ENCODE results near the gene PARP16. TPM values are rescaled to one million over a fixed set of nuclear protein-coding genes. Genes with fewer than 3 reads are reported as not detected.
A peak's percentile ranks its signal among the peaks of the same experiment; 100 is the strongest.

The PARP16 gene
- total RNA-seq, 1 donor from 2014 or later, result 3.5 TPM

DNA sequence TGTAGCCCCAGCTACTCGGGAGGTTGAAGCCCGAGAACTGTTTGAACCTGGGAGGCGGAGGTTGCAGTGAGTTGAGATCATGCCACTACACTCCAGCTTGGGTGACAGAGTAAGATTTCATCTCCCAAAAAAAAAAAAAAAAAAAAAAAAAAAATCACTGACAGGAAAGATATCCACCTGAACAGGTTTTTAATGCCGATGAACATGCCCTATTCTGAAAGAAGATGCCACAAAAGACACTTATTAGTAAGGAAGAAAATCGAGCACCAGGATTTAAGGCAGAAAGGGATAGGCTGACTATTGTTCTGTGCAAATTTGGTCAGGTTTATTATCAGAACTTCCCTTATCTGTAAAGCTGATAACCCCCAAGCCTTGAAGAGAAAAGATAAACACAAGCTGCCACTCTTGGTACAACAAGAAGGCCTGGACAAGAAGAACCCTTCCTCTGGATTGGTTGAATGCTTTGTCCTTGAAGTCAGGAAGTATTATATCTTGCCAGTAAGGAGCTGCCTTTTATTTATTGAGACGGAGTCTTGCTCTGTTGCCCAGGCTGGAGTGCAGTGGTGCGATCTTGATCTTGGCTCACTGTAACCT lies 2.7 kb upstream of the PARP16 start:
- DNase-seq (ENCODE audit: low read depth), result no peak
- no peak overlapping the region for H3K4me3 ChIP-seq (ENCODE audit: low read depth, low read length)
- TF ChIP-seq, protein P1, sequence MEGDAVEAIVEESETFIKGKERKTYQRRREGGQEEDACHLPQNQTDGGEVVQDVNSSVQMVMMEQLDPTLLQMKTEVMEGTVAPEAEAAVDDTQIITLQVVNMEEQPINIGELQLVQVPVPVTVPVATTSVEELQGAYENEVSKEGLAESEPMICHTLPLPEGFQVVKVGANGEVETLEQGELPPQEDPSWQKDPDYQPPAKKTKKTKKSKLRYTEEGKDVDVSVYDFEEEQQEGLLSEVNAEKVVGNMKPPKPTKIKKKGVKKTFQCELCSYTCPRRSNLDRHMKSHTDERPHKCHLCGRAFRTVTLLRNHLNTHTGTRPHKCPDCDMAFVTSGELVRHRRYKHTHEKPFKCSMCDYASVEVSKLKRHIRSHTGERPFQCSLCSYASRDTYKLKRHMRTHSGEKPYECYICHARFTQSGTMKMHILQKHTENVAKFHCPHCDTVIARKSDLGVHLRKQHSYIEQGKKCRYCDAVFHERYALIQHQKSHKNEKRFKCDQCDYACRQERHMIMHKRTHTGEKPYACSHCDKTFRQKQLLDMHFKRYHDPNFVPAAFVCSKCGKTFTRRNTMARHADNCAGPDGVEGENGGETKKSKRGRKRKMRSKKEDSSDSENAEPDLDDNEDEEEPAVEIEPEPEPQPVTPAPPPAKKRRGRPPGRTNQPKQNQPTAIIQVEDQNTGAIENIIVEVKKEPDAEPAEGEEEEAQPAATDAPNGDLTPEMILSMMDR (conservative IDR thresholded peaks at IDR 0.05; ENCODE audit: low read depth, low read length), result no peak

DNA sequence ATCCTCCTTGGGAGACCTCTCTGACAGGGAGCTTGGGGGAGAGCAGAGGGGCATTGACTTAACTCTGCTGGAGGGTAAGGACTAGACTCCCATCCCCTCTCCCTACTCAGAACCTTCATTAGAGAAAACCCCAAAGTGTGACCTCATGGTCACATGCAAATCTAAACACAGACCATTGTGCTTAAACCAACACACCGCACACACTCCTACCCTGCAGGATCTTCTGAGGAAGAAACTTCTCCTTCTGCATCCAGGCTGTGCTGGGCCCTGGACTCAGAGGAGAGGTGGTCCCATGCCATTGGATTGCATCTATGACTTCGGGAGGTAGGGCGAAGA lies 805 bp upstream of the PARP16 start:
- DNase-seq (ENCODE audit: low read depth), result no peak
- no peak overlapping the region for H3K4me3 ChIP-seq (ENCODE audit: low read depth, low read length)
- TF ChIP-seq, protein P1 (conservative IDR thresholded peaks at IDR 0.05; ENCODE audit: low read depth, low read length), result no peak

DNA sequence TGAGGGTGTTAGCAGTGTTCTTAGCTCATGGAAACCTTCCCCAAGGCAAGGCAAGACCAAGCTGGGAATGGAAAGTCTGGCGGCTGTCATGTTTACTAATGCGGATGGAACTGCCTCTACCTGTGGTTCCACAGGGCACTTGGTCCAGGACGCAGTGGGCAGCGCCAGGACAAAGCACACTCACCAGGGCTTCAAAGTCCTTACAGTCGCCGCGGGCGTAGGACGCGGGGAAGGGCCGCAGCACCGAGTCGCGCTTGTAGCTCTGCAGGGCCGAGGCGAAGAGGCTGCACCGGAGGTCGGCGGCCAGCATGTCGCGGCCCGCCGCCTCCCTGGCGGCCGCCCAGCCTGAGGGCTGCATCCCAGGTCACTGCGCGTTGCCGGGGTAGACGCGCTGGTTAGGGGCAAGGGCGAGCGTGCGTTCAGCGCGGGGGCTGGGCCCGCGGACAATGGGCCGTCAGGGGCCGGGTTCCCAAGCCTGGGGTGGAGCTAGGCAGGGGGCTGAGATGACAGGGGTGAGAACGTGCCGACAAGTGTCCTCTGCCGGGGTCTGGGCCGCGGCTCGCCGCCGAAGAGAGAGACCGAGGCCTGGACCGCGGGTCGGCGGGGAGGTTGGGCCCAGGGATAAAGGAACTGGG lies 497 bp downstream of the PARP16 start:
- no peak for DNase-seq (ENCODE audit: low read depth)
- H3K4me3 ChIP-seq (ENCODE audit: low read depth, low read length), result peak overlapping the region; percentile 87
- TF ChIP-seq, protein P1 (conservative IDR thresholded peaks at IDR 0.05; ENCODE audit: low read depth, low read length), result no peak

DNA sequence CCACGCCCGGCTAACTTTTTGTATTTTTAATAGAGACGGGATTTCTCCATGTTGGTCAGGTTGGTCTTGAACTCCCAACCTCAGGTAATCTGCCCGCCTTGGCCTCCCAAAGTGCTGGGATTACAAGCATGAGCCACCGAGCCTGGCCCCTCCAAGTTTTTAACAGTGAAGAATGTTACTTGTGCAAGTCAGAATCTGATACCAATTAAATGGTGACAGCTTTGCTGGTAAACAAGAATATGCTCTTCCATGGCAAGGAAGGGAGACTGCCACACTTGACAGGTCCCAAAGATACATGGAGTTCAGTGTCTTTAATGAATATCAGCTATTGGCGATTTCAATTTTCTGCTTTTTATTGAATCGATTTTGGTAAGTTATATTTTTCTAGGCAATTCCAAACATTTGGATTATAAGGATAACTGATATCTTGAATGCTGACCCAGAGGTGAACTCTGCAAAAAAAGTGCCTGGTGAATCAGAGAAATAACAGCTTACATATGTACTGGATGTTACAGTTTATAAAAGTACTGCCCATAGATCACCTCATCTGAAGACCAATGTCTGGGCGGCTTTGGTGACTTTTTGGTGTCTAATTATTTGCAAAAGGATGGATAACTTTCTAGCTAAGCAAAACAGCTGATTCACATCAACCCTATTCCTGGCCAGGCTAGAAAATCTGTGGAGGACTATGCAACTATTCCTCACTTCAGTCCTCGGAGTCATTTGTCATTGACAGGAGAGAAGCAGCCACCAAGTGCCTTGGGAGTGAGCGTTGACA lies 1.2 kb downstream of the PARP16 start:
- TF ChIP-seq, protein P1 (conservative IDR thresholded peaks at IDR 0.05; ENCODE audit: low read depth, low read length), result no peak

DNA sequence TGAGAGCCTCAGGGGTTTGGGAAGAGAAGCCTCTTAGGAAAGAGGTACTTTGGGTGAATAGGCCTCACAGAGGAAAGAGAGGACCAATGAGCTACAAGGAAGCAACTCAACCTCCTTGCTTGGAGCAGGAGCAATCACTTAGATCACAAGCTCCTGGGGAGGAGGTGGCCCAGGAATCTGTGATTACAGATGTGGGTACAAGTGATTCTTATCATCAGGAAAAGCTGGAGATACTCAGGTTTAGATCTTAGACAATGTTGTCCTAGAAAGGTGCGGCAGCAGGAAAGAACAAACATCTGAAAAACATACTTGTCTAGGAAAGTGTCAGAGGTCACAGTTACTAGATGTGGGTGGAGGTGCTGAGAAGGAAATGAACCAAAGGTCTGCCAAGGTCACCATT lies 8.2 kb downstream of the PARP16 start:
- TF ChIP-seq, protein P1 (conservative IDR thresholded peaks at IDR 0.05; ENCODE audit: low read depth, low read length), result no peak
- no peak overlapping the region for H3K4me3 ChIP-seq (ENCODE audit: low read depth, low read length)
- no peak for DNase-seq (ENCODE audit: low read depth)

More for the DNA sequence above, 1.2 kb downstream of the PARP16 start:
- peak overlapping the region; percentile 87 for H3K4me3 ChIP-seq (ENCODE audit: low read depth, low read length)
- DNase-seq (ENCODE audit: low read depth), result no peak

DNA sequence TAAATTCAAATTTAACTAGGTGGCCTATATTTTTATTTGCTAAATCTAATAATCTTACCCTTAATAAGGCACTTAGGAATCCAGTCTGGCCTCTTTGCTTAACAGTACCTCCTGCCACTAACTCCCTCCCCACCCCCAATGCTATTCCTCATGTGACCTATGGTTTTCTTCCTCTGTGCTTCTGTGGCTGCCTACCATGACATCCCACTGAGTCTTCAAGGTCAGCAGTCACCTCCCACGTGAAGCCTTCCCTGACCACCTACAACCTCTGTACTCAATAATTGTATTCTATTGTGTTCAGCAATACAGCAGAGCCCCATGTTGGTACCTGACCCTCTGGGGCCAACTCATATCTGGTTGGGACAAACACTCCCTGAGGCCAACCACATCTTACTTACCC lies 9.7 kb downstream of the PARP16 start:
- TF ChIP-seq, protein P1 (conservative IDR thresholded peaks at IDR 0.05; ENCODE audit: low read depth, low read length), result no peak
- no peak overlapping the region for H3K4me3 ChIP-seq (ENCODE audit: low read depth, low read length)
- no peak for DNase-seq (ENCODE audit: low read depth)

Data from epithelial cell of proximal tubule (primary cell).